Dendritic cell treated with granulocyte-macrophage colony-stimulating factor and Interleukin-4, amounts not matched to agents 40 ng/mL and 50 ng/mL, for 4 days (primary cell): ENCODE results near the gene LYRM4.

ENCODE experiments used
- H3K27ac Mint-ChIP-seq: one replicate; pipeline ENCODE4 v1.8.0; 2022; ENCODE audit warnings: mild to moderate bottlenecking, mixed read lengths
- H3K27me3 Mint-ChIP-seq: one replicate; pipeline ENCODE4 v1.8.0; 2022; ENCODE audit warnings: mild to moderate bottlenecking, mixed read lengths
- H3K36me3 Mint-ChIP-seq: one replicate; pipeline ENCODE4 v1.8.0; 2022; ENCODE audit warnings: low read depth, mixed read lengths
- H3K4me1 Mint-ChIP-seq: one replicate; pipeline ENCODE4 v1.8.0; 2022; ENCODE audit warnings: low read depth, mixed read lengths
- H3K4me3 Mint-ChIP-seq: one replicate; pipeline ENCODE4 v1.8.0; 2022; ENCODE audit warnings: mild to moderate bottlenecking, moderate library complexity, mixed read lengths
- H3K9me3 Mint-ChIP-seq: one replicate; pipeline ENCODE4 v1.8.0; 2022; ENCODE audit warnings: mixed read lengths
- intact Hi-C: fragments of 100-400 bp; cut with micrococcal nuclease; formaldehyde crosslinking; loops from one replicate; pipeline ENCODE4 v1.15.0; 2022

Gene LYRM4

GRCh38 chr6:5271926-5272325 lies 11.2 kb upstream of the LYRM4 start:
- H3K27ac Mint-ChIP-seq: no peak overlapping the region
- no peak overlapping the region for H3K4me3 Mint-ChIP-seq
- no peaks in the 10 kb centered on the region for H3K27me3 Mint-ChIP-seq
- intact Hi-C loops: no loop called here
- peaks cover 8% of the 10 kb centered on the region for H3K4me1 Mint-ChIP-seq
- no peaks in the 10 kb centered on the region for H3K9me3 Mint-ChIP-seq
- H3K36me3 Mint-ChIP-seq: peaks cover 16% of the 10 kb centered on the region

GRCh38 chr6:5270093-5270680 lies 9.4 kb upstream of the LYRM4 start:
- H3K9me3 Mint-ChIP-seq: no peaks in the 10 kb centered on the region
- no peak overlapping the region for H3K27ac Mint-ChIP-seq
- peaks cover 16% of the 10 kb centered on the region for H3K36me3 Mint-ChIP-seq
- peaks cover 8% of the 10 kb centered on the region for H3K4me1 Mint-ChIP-seq
- intact Hi-C loops: no loop called here
- no peaks in the 10 kb centered on the region for H3K27me3 Mint-ChIP-seq
- H3K4me3 Mint-ChIP-seq: no peak overlapping the region

GRCh38 chr6:5266423-5266822 lies 5.7 kb upstream of the LYRM4 start:
- H3K27ac Mint-ChIP-seq: no peak overlapping the region
- H3K36me3 Mint-ChIP-seq: peaks cover 20% of the 10 kb centered on the region
- intact Hi-C loops: no loop called here
- no peaks in the 10 kb centered on the region for H3K9me3 Mint-ChIP-seq
- H3K27me3 Mint-ChIP-seq: no peaks in the 10 kb centered on the region
- no peak overlapping the region for H3K4me3 Mint-ChIP-seq
- H3K4me1 Mint-ChIP-seq: no peaks in the 10 kb centered on the region

GRCh38 chr6:5261545-5262109 lies 877 bp upstream of the LYRM4 start:
- Mint-ChIP-seq H3K27ac (peak overlapping the region; percentile 97), H3K27me3 (no peaks in the 10 kb centered on the region), H3K36me3 (peaks cover 19% of the 10 kb centered on the region), H3K4me1 (peaks cover 13% of the 10 kb centered on the region), H3K4me3 (peak overlapping the region; percentile 91), H3K9me3 (no peaks in the 10 kb centered on the region)
- intact Hi-C loops: no loop called here

GRCh38 chr6:5260111-5260620 lies 584 bp downstream of the LYRM4 start:
- Mint-ChIP-seq H3K27ac (peak overlapping the region; percentile 97), H3K4me1 (peaks cover 13% of the 10 kb centered on the region), H3K36me3 (peaks cover 19% of the 10 kb centered on the region), H3K9me3 (no peaks in the 10 kb centered on the region), H3K4me3 (peak overlapping the region; percentile 91), H3K27me3 (no peaks in the 10 kb centered on the region)
- intact Hi-C loops: no loop called here

- Mint-ChIP-seq H3K27me3 (no peaks in the 10 kb centered on the region), H3K9me3 (no peaks in the 10 kb centered on the region), H3K36me3 (peaks cover 25% of the 10 kb centered on the region), H3K4me1 (peaks cover 13% of the 10 kb centered on the region), H3K27ac (peak overlapping the region; percentile 13), H3K4me3 (peak overlapping the region; percentile 91)
- intact Hi-C loops: no loop called here
Observed at GRCh38 chr6:5259428-5259827, 1.3 kb downstream of the LYRM4 start.

- Mint-ChIP-seq H3K27ac (no peak overlapping the region), H3K4me3 (no peak overlapping the region)
Observed at GRCh38 chr6:5257400-5257799, 3.4 kb downstream of the LYRM4 start.

GRCh38 chr6:5256952-5257351 lies 3.8 kb downstream of the LYRM4 start:
- H3K27me3 Mint-ChIP-seq: no peaks in the 10 kb centered on the region
- H3K27ac Mint-ChIP-seq: no peak overlapping the region
- H3K36me3 Mint-ChIP-seq: peaks cover 31% of the 10 kb centered on the region
- no peaks in the 10 kb centered on the region for H3K9me3 Mint-ChIP-seq
- intact Hi-C loops: no loop called here
- peaks cover 13% of the 10 kb centered on the region for H3K4me1 Mint-ChIP-seq
- H3K4me3 Mint-ChIP-seq: no peak overlapping the region

More at GRCh38 chr6:5257400-5257799, 3.4 kb downstream of the LYRM4 start:
- Mint-ChIP-seq H3K9me3 (no peaks in the 10 kb centered on the region), H3K4me1 (peaks cover 13% of the 10 kb centered on the region), H3K27me3 (no peaks in the 10 kb centered on the region), H3K36me3 (peaks cover 31% of the 10 kb centered on the region)
- intact Hi-C loops: no loop called here

GRCh38 chr6:5250911-5251310 lies 9.8 kb downstream of the LYRM4 start:
- Mint-ChIP-seq H3K27ac (no peak overlapping the region), H3K4me3 (no peak overlapping the region), H3K36me3 (peaks cover 19% of the 10 kb centered on the region), H3K9me3 (peaks cover 9% of the 10 kb centered on the region), H3K4me1 (peaks cover 9% of the 10 kb centered on the region), H3K27me3 (no peaks in the 10 kb centered on the region)
- intact Hi-C loops: no loop called here

GRCh38 chr6:5250451-5250850 lies 10.3 kb downstream of the LYRM4 start:
- Mint-ChIP-seq H3K9me3 (peaks cover 9% of the 10 kb centered on the region), H3K4me1 (peaks cover 14% of the 10 kb centered on the region), H3K36me3 (peaks cover 19% of the 10 kb centered on the region), H3K27me3 (no peaks in the 10 kb centered on the region), H3K4me3 (no peak overlapping the region), H3K27ac (no peak overlapping the region)
- intact Hi-C loops: no loop called here

GRCh38 chr6:5249451-5250122 lies 11.2 kb downstream of the LYRM4 start:
- peaks cover 14% of the 10 kb centered on the region for H3K36me3 Mint-ChIP-seq
- no peaks in the 10 kb centered on the region for H3K27me3 Mint-ChIP-seq
- no peak overlapping the region for H3K4me3 Mint-ChIP-seq
- intact Hi-C loops: no loop called here
- H3K27ac Mint-ChIP-seq: no peak overlapping the region
- H3K4me1 Mint-ChIP-seq: peaks cover 19% of the 10 kb centered on the region
- peaks cover 9% of the 10 kb centered on the region for H3K9me3 Mint-ChIP-seq

GRCh38 chr6:5248302-5249098 lies 12.2 kb downstream of the LYRM4 start:
- peaks cover 9% of the 10 kb centered on the region for H3K9me3 Mint-ChIP-seq
- peaks cover 19% of the 10 kb centered on the region for H3K4me1 Mint-ChIP-seq
- peak overlapping the region; percentile 10 for H3K27ac Mint-ChIP-seq
- H3K27me3 Mint-ChIP-seq: no peaks in the 10 kb centered on the region
- H3K4me3 Mint-ChIP-seq: no peak overlapping the region
- H3K36me3 Mint-ChIP-seq: peaks cover 8% of the 10 kb centered on the region
- intact Hi-C loops: no loop called here

GRCh38 chr6:5247201-5247600 lies 13.5 kb downstream of the LYRM4 start:
- Mint-ChIP-seq H3K4me3 (no peak overlapping the region), H3K36me3 (peaks cover 7% of the 10 kb centered on the region), H3K27me3 (no peaks in the 10 kb centered on the region), H3K4me1 (peaks cover 19% of the 10 kb centered on the region), H3K27ac (no peak overlapping the region), H3K9me3 (peaks cover 9% of the 10 kb centered on the region)
- intact Hi-C loops: no loop called here
